Loucy (cell line): Measurements from ENCODE around the gene NRK.

Experiments
- H2AFZ ChIP-seq: fragments of 200-600 bp; sonication (generic); 2 replicates; pipeline ENCODE4 v1.6.0; 2016; ENCODE audit warnings: antibody characterized with exemption, mild to moderate bottlenecking, low read length, moderate library complexity
- H3F3A ChIP-seq: fragments of 200-600 bp; 2 replicates; pipeline ENCODE4 v1.6.0; 2016; ENCODE audit warnings: antibody characterized with exemption, low read depth, mild to moderate bottlenecking
- H3K27me3 ChIP-seq: fragments of 200-600 bp; sonication (generic); 2 replicates; pipeline ENCODE4 v1.6.1; 2014; ENCODE audit warnings: low read length, mild to moderate bottlenecking; ENCODE audit not compliant: insufficient read depth, poor library complexity, severe bottlenecking
- H3K36me3 ChIP-seq: fragments of 200-600 bp; sonication (generic); 2 replicates; pipeline ENCODE4 v1.6.1; 2016; ENCODE audit warnings: low read length; ENCODE audit not compliant: insufficient read depth
- H3K4me1 ChIP-seq: fragments of 200-600 bp; sonication (generic); 2 replicates; pipeline ENCODE4 v1.5.1; 2014; ENCODE audit warnings: low read length, mild to moderate bottlenecking; ENCODE audit not compliant: insufficient read depth, poor library complexity, severe bottlenecking
- H3K4me2 ChIP-seq: fragments of 200-600 bp; sonication (generic); 2 replicates; pipeline ENCODE4 v1.6.0; 2014; ENCODE audit warnings: antibody characterized with exemption, low read length, low read depth, mild to moderate bottlenecking; ENCODE audit not compliant: poor library complexity, severe bottlenecking
- H3K4me3 ChIP-seq: fragments of 200-600 bp; sonication (generic); 2 replicates; pipeline ENCODE4 v1.5.1; 2014; ENCODE audit warnings: low read length, mild to moderate bottlenecking, mixed read lengths; ENCODE audit not compliant: poor library complexity, severe bottlenecking
- H3K79me2 ChIP-seq: fragments of 200-600 bp; sonication (generic); 2 replicates; pipeline ENCODE4 v1.6.1; 2014; ENCODE audit warnings: low read length; ENCODE audit not compliant: insufficient read depth
- H3K9ac ChIP-seq: fragments of 200-600 bp; sonication (generic); 2 replicates; pipeline ENCODE4 v1.6.0; 2014; ENCODE audit warnings: mild to moderate bottlenecking, low read depth, low read length, moderate library complexity; ENCODE audit not compliant: poor library complexity, severe bottlenecking
- H3K9me2 ChIP-seq: fragments of 200-600 bp; sonication (generic); replicated peaks from 2 replicates; pipeline ENCODE4 v1.6.1; 2016; ENCODE audit warnings: low read depth, low read length, mixed read lengths
- H3K9me3 ChIP-seq: fragments of 200-600 bp; sonication (generic); 2 replicates; pipeline ENCODE4 v1.6.1; 2014; ENCODE audit warnings: mild to moderate bottlenecking, antibody characterized with exemption, low read length, low read depth; ENCODE audit not compliant: insufficient read depth
- H4K20me1 ChIP-seq: fragments of 200-600 bp; sonication (generic); 2 replicates; pipeline ENCODE4 v1.6.0; 2014; ENCODE audit warnings: antibody characterized with exemption, low read length, mild to moderate bottlenecking; ENCODE audit not compliant: insufficient read depth, poor library complexity, severe bottlenecking
- CTCF ChIP-seq: fragments of 200-600 bp; sonication (generic); conservative IDR thresholded peaks from 2 replicates; pipeline ENCODE4 v1.5.1; 2014; ENCODE audit warnings: mild to moderate bottlenecking, antibody characterized with exemption, low read length
- EZH2phosphoT487 ChIP-seq: fragments of 200-600 bp; IDR thresholded peaks from 2 replicates; pipeline ENCODE4 v1.6.1; 2018; ENCODE audit warnings: antibody characterized with exemption, mild to moderate bottlenecking, moderate library complexity, borderline replicate concordance

Gene NRK

DNA sequence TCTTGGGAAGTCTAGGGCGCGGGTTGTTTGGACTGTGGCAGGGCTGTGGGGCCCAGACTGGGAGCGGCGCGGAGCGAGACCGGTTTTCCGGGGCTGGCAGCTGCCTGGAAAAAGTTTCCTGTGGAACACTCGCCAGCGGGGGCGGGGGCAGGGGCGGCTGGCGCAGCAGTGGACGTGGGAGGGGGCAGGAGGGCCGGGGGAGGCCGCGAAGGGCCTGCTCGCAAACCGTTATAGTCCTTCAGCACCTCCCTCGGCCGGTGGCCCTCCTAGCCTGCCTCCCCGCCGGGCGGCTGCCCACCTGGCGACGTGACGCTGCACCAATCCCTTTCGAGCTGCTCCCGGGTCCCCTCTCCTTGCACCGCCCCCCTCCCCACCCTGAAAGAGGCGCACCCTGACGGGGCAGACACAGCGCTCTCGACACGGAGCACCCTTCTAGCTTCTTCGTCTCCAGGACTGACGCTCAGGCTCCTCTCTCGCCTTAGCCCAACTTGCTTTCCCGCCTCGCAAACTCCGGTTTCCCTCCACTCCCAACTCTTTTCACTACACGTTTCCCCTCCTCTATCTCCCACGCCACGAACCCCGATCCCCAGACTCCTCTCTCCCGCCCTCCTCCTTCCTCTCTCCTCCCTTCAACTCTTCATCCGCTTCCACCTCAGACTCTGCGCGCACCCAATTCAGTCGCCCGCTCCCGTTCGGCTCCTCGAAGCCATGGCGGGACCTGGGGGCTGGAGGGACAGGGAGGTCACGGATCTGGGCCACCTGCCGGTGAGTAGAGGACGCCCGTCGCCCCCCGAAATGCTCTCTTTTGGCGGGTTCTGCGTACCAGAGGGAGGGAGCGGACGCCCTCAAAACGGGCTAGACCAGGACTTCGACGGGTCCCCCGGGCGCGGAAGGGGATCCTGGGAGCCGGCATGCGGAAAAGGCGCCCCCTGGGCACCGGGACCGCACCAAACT lies at the start of gene NRK:
Gene NRK (plus strand): TSS at position 402 of the 954 bp plus-strand sequence. CDS start 307 bp downstream, at position 709.
- no peak within 1 kb of the TSS for H3K4me3 ChIP-seq
- no peaks in the 10 kb centered on the region for H3F3A ChIP-seq
- H3K4me1 ChIP-seq = no peaks in the 10 kb centered on the region
- H3K36me3 ChIP-seq = no peaks in the 10 kb centered on the region
- H3K4me2 ChIP-seq = no peak within 1 kb of the TSS
- no peaks in the 10 kb centered on the region for H3K9me2 ChIP-seq
- H2AFZ ChIP-seq = no peak within 1 kb of the TSS
- no peaks in the 10 kb centered on the region for H3K9me3 ChIP-seq
- no peaks in the 10 kb centered on the region for H3K27me3 ChIP-seq
- no peaks in the 10 kb centered on the region for H3K79me2 ChIP-seq
- no peak within 1 kb of the TSS for H3K9ac ChIP-seq
- TF ChIP-seq CTCF (no peak), EZH2phosphoT487 (no peak)
- no peaks in the 10 kb centered on the region for H4K20me1 ChIP-seq

DNA sequence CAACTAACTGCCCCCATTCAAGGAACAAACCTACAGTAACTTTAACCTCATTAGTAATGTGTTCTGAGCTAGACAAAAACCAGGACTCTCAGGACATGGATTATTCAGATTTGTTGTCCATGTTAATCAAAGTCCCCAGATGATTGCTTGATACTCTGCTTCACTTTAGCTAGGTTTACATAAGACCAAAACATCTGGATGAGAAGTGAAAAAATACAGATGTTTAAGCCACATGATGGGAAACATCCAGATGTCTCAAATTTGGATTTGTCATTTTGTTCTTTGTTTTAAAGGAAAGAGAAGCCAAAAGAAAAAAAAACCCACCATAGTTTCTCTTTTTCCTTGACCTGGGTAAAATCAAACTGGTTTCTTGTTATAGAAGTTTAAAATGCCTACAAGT lies 48.5 kb upstream of the NRK start:
- Histone ChIP-seq H3F3A (no peaks in the 10 kb centered on the region), H3K4me2 (no peak overlapping the region)

DNA sequence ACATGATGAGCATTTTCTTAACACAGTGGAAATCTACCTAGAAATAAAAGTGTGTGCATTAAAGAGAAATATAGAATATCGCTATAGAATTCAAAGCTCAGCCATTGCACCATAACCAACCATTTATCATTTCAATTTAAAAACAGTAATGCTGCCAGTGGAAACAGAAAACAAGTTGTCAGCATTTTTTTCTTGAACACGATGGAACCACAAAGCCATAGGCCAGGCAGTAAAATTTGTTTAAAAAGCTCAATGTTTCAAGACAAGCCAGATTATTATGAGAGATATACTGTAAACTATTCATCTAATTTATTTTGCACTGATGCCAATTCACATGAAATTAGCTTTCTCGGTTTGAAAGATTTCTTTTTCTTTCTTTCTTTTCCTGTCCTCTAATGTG lies 46.7 kb upstream of the NRK start:
- H3K9me2 ChIP-seq = no peaks in the 10 kb centered on the region
- H3K79me2 ChIP-seq = no peaks in the 10 kb centered on the region
- no peak overlapping the region for H3K9ac ChIP-seq
- no peaks in the 10 kb centered on the region for H3K36me3 ChIP-seq
- no peak overlapping the region for H3K4me2 ChIP-seq
- H3K9me3 ChIP-seq = no peaks in the 10 kb centered on the region
- H4K20me1 ChIP-seq = no peaks in the 10 kb centered on the region
- no peak overlapping the region for H2AFZ ChIP-seq
- no peaks in the 10 kb centered on the region for H3K27me3 ChIP-seq
- H3K4me3 ChIP-seq = no peak overlapping the region
- no peaks in the 10 kb centered on the region for H3K4me1 ChIP-seq
- TF ChIP-seq CTCF (no peak), EZH2phosphoT487 (no peak)
- H3F3A ChIP-seq = no peaks in the 10 kb centered on the region

More for the DNA sequence above, 48.5 kb upstream of the NRK start:
- H3K4me3 ChIP-seq = no peak overlapping the region
- no peaks in the 10 kb centered on the region for H3K36me3 ChIP-seq
- no peaks in the 10 kb centered on the region for H3K4me1 ChIP-seq
- H2AFZ ChIP-seq = no peak overlapping the region
- H3K9me2 ChIP-seq = no peaks in the 10 kb centered on the region
- no peaks in the 10 kb centered on the region for H4K20me1 ChIP-seq
- H3K9ac ChIP-seq = no peak overlapping the region
- H3K9me3 ChIP-seq = no peaks in the 10 kb centered on the region
- no peak for TF ChIP-seq EZH2phosphoT487
- no peak for TF ChIP-seq CTCF
- no peaks in the 10 kb centered on the region for H3K79me2 ChIP-seq
- H3K27me3 ChIP-seq = no peaks in the 10 kb centered on the region
